ENCODE measurements around the gene RTN4RL2.

RTN4RL2 gene

DNA sequence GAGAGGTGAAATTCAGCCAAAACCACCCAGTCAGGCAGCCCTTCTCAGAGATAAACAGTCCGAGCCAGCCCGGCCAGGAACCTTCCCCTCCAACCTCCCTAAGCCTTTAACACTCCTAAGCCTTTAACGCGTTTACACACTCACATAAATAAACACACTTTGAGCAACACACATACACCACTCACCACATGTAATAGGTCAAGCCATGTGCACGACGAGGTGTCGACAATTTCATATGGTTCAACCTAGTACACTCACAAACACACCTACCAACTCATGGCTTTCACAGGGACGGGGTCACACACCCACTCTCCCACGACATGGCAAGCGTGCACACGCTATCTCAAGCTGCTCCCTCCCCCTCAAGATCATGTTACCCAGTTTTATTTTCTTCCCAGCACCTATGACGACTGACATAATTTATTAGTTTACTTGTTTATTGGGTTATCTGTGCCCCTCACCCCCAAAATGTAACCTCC lies 39.7 kb downstream of the RTN4RL2 start:
- Histone ChIP-seq H3K36me3 (no peaks in the 10 kb centered on the region), H3K27me3 (ENCODE audit: insufficient read depth, low read depth, severe bottlenecking) (no peaks in the 10 kb centered on the region), H3K4me3 (ENCODE audit: low read depth, low read length) (peak overlapping the region; percentile 30), H3K27ac (peak overlapping the region; percentile 69), H3K9me3 (ENCODE audit: severe bottlenecking) (no peaks in the 10 kb centered on the region)
- TF ChIP-seq, protein P1, sequence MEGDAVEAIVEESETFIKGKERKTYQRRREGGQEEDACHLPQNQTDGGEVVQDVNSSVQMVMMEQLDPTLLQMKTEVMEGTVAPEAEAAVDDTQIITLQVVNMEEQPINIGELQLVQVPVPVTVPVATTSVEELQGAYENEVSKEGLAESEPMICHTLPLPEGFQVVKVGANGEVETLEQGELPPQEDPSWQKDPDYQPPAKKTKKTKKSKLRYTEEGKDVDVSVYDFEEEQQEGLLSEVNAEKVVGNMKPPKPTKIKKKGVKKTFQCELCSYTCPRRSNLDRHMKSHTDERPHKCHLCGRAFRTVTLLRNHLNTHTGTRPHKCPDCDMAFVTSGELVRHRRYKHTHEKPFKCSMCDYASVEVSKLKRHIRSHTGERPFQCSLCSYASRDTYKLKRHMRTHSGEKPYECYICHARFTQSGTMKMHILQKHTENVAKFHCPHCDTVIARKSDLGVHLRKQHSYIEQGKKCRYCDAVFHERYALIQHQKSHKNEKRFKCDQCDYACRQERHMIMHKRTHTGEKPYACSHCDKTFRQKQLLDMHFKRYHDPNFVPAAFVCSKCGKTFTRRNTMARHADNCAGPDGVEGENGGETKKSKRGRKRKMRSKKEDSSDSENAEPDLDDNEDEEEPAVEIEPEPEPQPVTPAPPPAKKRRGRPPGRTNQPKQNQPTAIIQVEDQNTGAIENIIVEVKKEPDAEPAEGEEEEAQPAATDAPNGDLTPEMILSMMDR (IDR thresholded peaks at IDR 0.05; ENCODE audit: low read depth, low read length), result no peak
- no peak for DNase-seq

DNA sequence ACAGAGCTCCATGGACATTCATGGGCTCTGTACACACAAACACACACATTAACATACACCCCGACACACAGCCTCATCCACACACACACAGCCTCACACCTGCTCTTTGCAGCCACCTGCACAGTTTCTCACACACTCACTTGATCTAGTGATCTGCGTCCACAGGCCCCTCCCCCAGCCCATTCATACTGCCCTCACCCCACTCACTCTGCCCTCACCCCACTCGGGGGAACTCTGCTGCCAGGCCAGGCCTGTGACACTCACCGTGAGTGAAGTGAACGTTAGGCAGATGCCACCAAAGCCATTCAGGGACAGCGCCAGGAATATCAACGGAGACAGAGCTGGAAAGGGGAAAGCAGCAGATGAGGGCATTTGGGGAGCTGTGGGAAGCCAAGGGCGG lies 40.2 kb downstream of the RTN4RL2 start:
- Histone ChIP-seq H3K27ac (peak overlapping the region; percentile 14), H3K4me3 (ENCODE audit: low read depth, low read length) (no peak overlapping the region), H3K27me3 (ENCODE audit: insufficient read depth, low read depth, severe bottlenecking) (no peaks in the 10 kb centered on the region), H3K9me3 (ENCODE audit: severe bottlenecking) (no peaks in the 10 kb centered on the region), H3K36me3 (no peaks in the 10 kb centered on the region)
- no peak for DNase-seq
- TF ChIP-seq, protein P1 (IDR thresholded peaks at IDR 0.05; ENCODE audit: low read depth, low read length), result no peak

DNA sequence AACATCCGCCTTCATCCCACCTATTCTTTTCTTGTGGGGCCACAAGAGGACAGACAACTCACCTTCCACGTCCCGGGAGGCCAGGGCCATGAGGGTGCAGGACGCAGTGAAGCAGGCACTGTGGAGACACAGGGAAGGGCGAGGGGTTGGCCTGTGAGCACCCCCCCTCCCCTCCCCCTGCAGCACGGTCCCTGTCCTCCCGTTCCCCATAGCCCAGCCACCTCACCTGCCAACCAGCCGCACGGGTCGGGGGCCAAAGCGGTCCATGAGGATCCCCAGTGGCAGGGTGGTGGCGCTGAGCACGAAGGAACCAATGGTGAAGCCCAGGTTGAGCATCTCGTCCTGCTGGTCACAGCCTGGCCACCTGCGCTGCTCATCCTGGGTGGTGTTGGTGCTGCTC lies 40.6 kb downstream of the RTN4RL2 start:
- DNase-seq, result no peak
- peak overlapping the region; percentile 14; the same call in 1 of the 2 replicates for H3K27ac ChIP-seq
- H3K36me3 ChIP-seq, result no peaks in the 10 kb centered on the region

DNA sequence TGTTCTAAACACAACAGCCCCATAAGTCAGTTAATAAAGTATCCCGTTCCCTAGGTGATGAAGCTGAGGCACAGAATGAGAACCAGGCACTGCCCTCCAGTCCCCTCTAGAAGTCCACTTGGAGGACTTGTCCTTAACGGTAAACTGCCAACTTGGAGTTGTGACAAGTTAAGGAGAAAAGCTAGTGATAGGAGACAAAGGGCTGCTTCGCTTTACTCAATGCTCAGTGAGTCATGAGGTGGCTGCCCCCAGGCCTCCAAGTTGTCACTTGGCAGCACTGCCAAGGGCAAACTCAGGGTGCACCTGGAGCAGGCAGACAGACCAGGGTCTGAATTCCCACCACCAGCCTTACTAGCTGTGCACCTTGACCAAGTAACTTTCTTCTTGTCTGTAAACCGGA lies 41.6 kb downstream of the RTN4RL2 start:
- Histone ChIP-seq H3K9me3 (ENCODE audit: severe bottlenecking) (no peaks in the 10 kb centered on the region), H3K36me3 (no peaks in the 10 kb centered on the region), H3K27ac (no peak overlapping the region), H3K4me3 (ENCODE audit: low read depth, low read length) (no peak overlapping the region), H3K27me3 (ENCODE audit: insufficient read depth, low read depth, severe bottlenecking) (no peaks in the 10 kb centered on the region)
- DNase-seq, result no peak
- TF ChIP-seq, protein P1 (IDR thresholded peaks at IDR 0.05; ENCODE audit: low read depth, low read length), result no peak

More for the DNA sequence above, 40.6 kb downstream of the RTN4RL2 start:
- H3K4me3 ChIP-seq (ENCODE audit: low read depth, low read length), result no peak overlapping the region
- H3K9me3 ChIP-seq (ENCODE audit: severe bottlenecking), result no peaks in the 10 kb centered on the region
- no peaks in the 10 kb centered on the region for H3K27me3 ChIP-seq (ENCODE audit: insufficient read depth, low read depth, severe bottlenecking)
- TF ChIP-seq, protein P1 (IDR thresholded peaks at IDR 0.05; ENCODE audit: low read depth, low read length), result no peak

DNA sequence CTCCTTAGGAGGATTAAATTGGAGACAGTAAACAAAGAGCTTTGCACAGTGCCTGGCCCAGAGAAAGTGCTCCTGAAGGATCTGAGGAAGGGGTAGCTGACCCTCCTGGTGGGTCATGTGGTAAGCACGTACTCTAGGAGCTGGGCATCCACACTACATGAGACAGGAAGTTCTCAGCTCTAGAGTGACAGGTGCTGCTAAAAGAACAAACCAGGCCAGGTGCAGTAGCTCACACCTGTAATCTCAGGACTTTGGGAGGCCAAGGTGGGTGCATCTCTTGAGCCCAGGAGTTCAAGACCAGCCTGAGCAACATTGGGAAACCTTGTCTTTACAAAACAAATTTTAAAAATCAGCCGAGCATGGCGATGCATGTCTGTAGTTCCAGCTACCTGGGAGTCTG lies 42.0 kb downstream of the RTN4RL2 start:
- TF ChIP-seq, protein P1 (IDR thresholded peaks at IDR 0.05; ENCODE audit: low read depth, low read length), result no peak

DNA sequence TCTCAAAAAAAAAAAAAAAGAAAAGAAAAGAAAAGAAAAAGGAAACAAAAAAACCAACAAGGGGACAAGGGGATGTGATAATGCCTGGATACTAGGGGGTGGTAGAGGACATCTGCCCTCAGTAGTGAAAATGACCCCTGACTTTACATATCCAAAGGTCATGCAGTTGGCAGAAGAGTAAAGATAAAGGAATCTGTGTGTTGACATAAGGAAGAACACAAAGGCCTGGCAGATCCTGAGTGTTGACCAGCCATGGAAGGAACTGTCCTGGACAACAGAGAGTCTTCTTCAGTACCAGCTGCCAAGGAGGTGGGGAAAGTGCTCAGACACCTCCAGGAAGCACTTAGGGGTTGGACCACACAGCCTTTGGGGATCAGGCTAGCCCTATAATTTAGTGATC lies 42.5 kb downstream of the RTN4RL2 start:
- H3K36me3 ChIP-seq, result no peaks in the 10 kb centered on the region

More for the DNA sequence above, 42.0 kb downstream of the RTN4RL2 start:
- H3K36me3 ChIP-seq, result no peaks in the 10 kb centered on the region
- no peak overlapping the region for H3K27ac ChIP-seq
- no peak overlapping the region for H3K4me3 ChIP-seq (ENCODE audit: low read depth, low read length)
- DNase-seq, result no peak
- H3K9me3 ChIP-seq (ENCODE audit: severe bottlenecking), result no peaks in the 10 kb centered on the region
- no peaks in the 10 kb centered on the region for H3K27me3 ChIP-seq (ENCODE audit: insufficient read depth, low read depth, severe bottlenecking)

More for the DNA sequence above, 42.5 kb downstream of the RTN4RL2 start:
- H3K27me3 ChIP-seq (ENCODE audit: insufficient read depth, low read depth, severe bottlenecking), result no peaks in the 10 kb centered on the region
- H3K27ac ChIP-seq, result no peak overlapping the region
- no peak for DNase-seq
- H3K4me3 ChIP-seq (ENCODE audit: low read depth, low read length), result no peak overlapping the region
- TF ChIP-seq, protein P1 (IDR thresholded peaks at IDR 0.05; ENCODE audit: low read depth, low read length), result no peak
- H3K9me3 ChIP-seq (ENCODE audit: severe bottlenecking), result no peaks in the 10 kb centered on the region
